HG03354 (cell line): Measurements from ENCODE around the gene OR6C76.
"Not testable (repeated sequence)": the region's sequence is repeated elsewhere in the genome, so short reads cannot be mapped to it uniquely, and the experiment has no call there.

Experiments used
- ATAC-seq: cut with Tn5 transposase; IDR thresholded peaks from one replicate; pipeline ENCODE4 v1.9.1; 2021; ENCODE audit warnings: mild to moderate bottlenecking; ENCODE audit not compliant: unreplicated experiment, poor library complexity, severe bottlenecking

The OR6C76 gene

DNA sequence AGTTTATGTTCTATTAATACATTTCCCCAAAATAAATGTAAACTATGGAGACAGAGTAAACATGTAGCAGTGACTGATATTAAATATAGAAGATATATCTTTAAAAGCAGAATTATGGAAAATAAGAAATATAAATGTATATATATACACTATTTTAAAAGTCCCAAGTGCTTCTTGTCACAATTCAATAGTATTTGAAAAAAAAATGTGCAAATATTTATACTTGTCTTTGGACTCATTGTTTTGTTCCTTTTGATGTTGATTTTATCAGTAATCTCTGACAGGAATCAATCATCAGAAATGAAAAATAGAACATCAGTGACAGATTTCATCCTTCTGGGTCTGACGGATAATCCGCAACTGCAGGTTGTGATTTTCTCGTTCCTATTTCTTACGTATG, at the start of gene OR6C76:
TSS of gene OR6C76 (plus strand) at position 301 of the 400 bp plus-strand sequence. CDS start at position 301, 0 bp downstream.
- no peak for ATAC-seq

DNA sequence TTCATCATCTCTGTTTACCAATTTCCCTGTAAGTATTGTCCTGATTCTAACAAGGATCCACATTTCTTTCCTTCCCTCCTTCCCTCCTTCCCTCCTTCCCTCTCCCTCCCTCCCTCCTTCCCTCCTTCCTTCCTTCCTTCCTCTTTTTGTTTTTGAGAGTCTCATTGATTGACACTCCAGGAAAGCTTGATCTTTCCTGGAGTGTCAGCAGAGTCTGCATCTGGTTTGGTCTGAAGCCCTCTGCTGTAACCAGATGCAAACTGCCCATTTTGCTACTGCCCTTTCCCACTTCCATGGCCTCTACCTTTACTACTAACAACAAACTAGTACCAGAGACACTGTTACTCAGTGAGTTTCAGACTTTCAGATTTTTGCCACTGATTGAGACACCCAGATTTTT, 40.2 kb upstream of the OR6C76 start:
- no peak for ATAC-seq

DNA sequence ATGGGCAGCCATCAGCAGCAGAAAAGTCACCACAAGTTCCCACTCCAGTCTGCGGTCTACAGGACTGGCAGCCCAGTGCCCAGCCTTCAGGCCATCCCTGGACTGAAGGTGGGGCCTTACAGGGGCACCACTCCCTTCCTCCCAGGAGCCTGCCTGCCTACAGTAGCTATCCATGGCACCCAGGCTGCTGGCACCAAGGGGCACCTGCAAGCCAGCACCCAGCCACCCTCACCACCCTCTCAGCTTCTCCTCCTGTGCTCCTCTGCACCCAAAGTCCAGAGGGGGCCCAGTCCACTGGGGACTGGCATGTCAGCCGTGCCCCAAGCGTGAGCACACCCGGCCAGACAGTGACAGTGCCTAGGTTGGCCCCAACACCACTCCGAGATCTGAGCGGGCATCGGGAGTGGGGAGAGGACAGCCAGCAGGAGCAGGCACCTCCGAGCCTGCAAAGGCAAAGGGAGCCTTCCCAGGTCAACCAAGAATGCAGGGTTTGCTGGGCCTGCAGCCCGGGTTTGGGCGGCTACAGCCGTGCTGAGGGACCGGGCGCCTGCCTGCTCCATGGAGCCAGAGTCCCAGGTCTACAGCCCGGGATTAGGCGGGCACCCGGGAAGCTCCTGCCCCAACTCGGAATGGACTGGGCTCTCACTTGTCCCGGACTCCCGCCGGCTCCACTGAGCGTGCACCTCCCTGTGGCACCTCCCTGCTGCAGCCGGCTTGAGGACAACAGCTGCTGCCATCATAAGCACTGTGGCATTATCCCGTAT, 33.8 kb upstream of the OR6C76 start:
- no peak for ATAC-seq

DNA sequence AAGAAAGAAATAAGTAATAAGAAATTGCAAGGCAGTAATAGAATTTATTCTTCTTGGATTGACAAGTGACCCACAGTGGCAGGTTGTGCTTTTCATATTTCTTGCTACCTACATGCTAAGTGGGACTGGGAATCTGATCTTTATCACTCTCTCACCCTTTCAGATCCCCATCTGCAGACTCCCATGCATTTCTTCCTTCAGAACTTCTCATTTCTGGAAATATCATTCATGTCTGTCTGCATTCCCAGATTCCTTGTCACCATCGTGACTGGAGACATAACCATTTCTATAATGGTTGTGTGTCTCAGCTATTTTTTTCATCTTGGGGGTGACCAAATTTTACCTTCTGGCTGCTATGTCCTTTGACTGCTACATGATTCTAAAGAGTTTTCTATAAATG, 29.7 kb upstream of the OR6C76 start:
- ATAC-seq = no peak

DNA sequence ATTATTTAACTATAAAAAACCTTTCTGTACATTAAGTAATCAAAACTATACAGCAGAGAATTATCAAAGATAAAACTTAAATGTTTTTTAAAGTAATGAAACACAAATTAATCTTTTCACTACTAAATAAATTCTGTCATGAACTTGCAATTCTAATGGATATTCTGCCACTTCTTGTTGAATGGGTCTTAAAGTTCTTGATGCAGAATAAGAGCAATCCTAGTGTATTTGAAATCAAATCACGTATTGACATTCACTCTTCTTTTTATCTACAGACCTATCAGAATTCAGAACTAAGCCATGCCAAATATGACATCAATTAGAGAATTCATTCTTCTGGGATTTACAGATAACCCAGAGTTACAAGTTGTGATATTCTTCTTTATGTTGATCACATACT, 25.8 kb upstream of the OR6C76 start, which contains the start of gene OR6C65:
TSS of gene OR6C65 (plus strand) at position 301 of the 400 bp plus-strand sequence. CDS start at position 301, 0 bp downstream.
- ATAC-seq = no peak

DNA sequence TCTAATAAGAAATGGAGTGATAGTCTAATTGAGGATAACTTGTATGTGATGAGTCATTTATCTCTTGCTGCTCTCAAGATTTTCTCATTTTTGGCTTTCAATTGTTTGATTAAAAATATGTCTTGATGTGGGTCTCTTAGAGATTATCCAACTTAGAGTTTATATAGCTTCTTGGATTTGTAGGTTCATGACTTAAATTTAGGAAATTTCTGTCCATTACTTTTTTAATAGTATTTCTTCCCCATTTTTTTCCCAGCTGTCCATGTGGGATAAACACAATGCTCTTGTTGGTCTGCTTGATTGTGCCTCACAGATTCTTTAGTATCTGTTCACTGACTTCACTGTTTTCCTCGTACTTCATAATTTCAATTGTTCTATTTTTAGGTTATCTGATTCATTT, 18.2 kb upstream of the OR6C76 start:
- no peak for ATAC-seq

DNA sequence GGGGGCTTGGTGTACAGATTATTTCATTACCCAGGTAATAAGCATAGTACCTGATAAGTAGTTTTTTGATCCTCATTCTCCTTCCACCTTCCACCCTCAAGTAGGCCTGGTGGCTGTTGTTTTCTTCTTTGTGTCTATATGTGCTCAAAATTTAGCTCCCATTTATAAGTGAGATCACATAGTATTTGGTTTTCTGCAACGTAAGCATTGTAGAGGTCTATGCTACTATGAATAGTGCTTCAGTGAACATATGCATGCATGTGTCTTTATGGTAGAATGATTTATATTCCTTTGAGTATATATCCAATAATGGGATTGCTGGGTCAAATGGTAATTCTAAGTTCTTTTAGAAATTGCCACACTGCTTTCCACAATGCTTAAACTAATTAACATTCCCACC, 16.9 kb upstream of the OR6C76 start:
- not testable (repeated sequence) for ATAC-seq

DNA sequence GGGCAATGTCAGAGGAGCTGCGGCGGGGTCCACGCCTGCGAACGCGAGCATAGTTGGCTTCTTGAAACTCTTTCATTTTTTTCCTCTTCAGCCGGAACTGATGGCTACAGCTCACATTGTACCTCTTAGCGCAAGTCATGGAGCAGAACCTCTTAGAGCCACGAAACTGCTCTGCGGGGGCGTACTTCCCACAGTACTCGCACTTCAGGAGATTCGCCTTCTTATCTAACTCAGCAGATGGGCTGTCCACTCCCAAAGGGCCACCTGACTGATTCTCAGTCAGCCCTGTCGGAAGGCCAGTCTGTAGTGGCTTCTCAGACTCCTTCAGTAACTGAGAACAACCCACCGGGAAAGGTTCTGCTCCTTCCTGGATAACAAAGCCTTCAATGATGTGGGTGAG, 13.9 kb upstream of the OR6C76 start:
- ATAC-seq = not testable (repeated sequence)

DNA sequence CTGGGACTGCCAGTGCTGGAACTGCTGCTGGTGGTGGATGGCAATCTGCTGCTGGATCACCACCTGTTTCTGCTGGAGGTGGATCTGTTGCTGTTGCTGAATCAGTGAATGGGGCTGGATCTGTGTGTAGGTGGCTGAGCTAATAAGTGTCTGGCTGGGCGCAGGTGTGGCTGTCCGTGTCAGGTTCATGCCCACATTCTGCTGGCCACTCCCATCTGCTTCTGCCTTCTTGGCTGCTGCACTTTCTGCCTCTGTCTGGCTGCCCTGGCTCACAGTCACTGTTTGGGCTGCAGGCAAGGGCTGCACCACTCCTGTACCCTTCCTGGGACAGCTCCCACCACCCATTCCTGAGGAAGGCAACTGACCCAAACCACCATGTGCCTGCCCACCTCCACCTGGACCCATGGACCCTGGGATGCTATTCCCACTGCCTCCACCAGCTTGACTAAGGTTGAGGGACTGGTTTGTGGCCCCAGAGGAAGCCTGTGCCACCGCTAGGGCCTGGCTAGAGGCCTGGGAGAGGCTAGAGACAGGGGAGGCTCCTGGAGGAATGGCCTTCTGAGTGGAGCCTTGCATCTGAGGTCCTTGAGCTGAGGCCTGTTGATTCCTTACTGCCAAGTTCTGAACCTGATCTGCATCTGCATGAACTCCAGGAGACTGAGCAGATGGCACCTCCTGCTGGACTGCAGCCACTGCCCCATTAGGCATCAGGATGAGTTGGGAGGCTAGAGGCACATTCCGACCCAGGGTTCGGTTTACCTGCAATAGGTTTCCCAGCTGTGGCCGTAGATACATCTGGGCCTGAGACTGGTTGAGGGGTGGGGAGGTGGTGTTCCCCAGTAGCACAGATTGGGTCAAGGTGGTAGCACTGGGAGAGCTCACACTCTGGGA, 12.3 kb upstream of the OR6C76 start:
- ATAC-seq = not testable (repeated sequence)

DNA sequence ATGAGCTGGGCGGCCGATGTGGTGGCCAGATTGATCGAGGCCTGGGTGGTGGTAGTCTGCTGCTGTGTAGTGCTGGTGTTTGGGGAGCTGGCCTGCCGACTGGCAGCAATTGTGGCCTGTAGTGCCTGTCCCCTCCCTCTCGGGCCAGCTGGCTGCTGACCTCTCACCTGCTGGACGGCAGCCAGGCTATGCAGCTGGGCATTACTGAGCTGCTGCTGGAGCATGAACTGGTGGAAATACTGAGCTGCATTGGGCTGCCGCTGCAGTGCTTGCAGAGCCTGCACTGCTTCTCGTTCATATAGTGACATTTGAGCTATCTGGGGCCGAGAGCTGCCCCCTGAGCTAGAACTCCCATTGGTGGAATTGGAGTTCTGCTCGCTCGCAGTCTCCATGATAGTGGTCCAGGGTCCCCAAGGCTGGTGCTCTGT, 11.6 kb upstream of the OR6C76 start:
- peak; percentile 10 for ATAC-seq

DNA sequence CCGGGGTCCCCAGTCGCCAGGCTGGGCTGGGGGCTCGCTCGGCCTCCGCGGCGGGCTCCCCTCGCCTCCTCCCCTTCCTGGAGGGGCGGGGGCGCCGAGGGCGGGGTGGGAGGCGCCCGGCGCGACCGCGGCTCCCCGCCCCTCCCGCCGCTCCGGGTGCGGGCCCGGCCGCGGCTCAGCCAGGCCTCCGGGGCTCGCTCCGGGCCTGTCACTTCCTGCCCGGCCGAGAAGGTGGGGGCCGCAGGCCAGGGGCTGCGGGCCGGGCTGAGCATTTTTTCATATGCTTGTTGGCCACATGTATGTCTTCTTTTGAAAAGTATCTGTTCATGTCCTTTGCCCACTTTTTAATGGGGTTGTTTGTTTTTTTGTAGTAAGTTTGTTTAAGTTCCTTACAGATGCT, 11.2 kb upstream of the OR6C76 start:
- ATAC-seq = peak; percentile 63

DNA sequence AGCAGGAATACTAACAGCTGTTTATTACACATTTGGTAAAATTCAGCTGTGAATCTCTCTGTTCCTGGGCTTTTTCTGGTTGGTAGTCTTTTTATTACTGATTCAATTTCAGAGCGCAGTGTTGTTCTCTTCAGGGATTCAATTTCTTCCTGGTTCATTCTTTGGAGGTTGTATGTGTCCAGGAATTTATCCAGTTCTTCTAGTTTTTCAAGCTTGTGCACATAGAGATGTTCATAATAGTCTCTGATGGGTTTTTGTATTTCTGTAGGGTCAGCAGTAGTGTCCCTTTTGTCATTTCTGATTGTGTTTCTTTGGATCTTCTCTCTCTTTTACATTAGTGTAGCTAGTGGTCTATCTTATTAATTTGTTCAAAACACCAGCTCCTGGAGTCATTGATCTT, 9.1 kb upstream of the OR6C76 start:
- no peak for ATAC-seq

DNA sequence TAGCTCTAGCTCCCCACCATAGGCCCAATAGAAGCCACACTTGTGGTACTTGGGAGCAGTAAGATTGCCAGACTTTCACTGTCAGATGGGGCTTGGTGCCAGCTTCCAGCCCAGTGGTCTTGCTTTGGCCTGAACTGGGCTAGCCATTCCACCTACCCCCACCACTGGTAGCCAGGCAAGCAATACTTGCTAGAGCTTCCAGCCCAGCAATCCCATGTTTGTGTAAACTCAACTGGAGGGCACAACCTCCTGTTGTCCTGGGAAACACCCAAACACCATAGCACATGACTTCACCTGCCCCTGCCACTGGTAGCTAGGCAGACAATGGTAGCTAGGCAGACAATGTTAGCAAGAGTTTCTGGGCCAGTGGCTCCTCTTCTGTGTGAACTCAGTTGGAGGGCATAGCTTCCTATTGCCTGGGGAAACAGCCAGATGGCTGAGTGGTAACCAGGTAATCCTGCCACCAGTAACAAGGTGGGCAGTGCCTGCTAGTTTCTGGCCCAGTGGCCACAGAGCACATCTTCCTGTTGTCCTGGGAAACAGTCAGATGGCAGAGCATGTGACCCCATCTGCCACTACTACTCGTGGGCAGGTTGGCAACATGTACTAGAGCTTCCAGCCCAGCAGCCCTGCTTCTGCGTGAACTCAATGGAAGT, 5.6 kb upstream of the OR6C76 start:
- ATAC-seq = no peak

DNA sequence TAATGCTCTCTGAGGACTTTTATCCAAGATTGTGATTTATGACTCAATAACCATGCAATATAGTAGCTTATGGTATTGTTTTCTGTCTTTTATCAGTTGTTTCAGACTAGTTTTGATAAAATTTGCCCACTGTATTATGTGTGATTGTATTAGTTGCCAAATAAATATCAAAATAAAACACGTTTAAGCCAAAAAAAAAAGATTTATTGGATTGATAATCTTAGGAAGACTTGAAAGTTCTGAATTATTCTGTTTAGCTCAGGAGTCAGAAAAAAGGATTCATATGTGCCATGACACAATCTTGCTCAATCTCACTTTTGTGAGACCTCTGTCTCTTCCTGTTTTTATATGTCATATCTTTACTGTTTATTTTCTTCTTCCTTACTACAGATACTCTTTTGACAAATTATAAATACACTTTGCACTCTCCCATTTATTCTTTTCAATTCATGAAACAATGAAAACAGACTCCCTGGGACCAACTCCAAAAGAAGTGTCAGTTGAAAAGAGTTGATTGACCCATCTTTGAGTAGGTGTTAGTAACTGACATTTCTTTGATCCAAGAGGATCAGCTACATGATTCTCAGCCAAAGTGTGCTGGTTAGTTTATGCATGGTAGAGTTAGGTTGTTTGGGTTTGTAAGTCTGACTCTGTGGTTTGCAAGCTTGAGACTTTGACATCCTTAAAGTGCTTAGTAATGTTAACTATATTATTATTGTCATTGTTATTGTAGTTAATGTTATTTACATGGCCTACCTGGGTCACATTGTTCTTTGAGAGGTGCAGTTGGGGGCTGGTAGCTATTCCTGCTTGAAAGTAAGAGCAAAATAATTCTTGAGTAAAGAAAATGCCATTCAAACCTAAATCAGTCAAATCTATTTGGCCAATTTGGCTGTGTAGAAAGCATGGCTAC, 2.5 kb downstream of the OR6C76 start:
- no peak for ATAC-seq

DNA sequence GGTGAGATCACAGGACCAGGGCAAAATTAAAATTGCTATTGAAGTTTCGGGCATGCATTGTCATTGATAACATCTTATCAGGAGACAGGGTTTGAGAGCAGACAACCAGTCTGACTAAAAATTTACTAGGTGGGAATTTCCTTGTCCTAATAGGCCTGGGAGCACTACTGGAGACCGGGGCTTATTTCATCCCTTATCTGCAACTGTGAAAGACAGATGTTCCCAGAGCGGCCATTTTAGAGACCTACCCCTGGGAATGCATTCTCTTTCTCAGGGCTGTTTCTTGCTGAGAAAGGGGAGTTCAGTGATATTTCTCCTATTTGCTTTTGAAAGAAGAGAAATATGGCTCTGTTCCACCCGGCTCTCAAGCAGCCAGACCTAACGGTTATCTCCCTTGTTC, 15.2 kb downstream of the OR6C76 start:
- not testable (repeated sequence) for ATAC-seq

DNA sequence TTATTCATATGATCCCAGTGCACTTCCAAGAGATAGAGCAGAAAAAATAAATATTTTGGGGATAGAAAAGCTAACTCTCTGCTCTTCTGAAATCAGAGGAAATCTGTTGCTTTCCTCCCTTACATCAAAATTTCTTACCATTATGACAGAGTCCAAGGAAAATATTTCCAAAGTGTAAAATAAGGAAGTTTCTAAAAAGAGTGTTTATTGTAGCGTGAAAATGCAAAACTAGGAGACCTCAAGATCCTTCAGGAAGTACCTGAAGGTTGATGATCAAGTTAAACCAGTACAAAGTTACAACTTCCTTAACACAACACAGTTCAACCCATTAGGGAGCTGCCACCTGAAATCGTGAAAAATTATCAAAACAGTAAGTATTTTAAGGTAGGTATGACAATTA, 17.7 kb downstream of the OR6C76 start, which contains the start of gene OR6C2:
TSS of gene OR6C2 (plus strand) at position 301 of the 400 bp plus-strand sequence. CDS start 8,138 bp downstream, outside the sequence.
- ATAC-seq = no peak

DNA sequence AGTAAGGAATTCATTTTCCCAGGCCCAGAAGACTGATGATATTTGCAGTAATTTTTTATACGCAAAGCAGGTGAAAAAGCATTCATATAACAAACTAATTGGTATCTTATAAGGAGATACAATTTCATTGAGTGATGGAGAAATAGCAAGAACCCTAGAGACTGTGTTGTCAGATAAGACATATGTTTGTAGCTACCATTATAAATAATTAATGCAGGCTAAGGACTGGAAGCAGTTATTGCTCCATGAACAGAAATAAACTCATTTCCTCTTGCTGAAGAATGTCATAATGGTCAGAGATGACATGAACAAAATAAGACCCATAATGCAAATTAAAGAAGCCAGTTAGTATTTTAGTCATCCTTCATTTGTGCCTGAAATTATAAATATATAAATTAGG, 19.3 kb downstream of the OR6C76 start:
- no peak for ATAC-seq

DNA sequence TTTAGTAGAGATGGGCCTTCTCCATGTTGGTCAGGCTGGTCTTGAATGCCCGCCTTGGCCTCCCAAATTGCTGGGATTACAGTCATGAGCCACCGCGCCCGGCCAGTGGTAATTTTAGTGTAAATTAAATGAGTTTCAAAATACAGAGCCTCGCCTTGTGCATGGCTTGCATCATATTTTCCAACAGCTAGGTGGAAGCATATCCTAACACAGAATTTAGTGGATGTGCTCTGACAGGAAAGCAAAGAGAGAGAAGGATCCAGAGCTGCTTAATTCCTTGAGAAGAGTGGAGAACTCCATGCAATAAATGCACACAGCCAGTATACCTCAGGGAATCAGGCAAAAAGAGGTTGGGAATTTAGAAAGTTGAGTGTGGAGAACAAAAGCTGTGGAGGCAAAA, 20.3 kb downstream of the OR6C76 start:
- ATAC-seq = no peak

DNA sequence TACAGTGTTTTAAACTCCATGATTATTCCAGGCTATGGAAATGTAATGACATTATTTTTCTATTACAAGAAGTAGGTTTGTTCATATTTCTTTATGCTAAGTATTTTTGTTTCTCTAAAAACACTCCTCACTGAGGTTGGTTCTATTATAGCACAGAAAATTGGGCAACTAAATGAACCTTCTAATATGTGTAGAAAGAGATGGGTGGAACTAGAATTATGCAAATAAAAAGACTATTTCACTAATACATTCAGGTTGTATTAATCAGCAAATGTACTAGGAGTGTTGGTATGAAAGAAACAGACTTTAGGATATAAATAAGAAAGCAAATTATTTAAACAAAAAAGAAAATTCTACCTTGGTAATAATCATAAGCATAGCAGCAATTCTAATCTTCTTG, 22.8 kb downstream of the OR6C76 start:
- ATAC-seq = no peak
